ENCODE results near the gene KIF26B. TPM values are rescaled to one million over a fixed set of nuclear protein-coding genes. Genes with fewer than 3 reads are reported as not detected.

Gene KIF26B
- polyA plus RNA-seq, 1 donor (not counting 4 experiments of a cell fraction or from before 2014, with no cell fraction given), result 0.58 TPM

- Histone ChIP-seq H2AFZ (ENCODE audit: control insufficient read depth, low read length) (no peak overlapping the region), H3K79me2 (ENCODE audit: control insufficient read depth, insufficient read depth, low read length) (no peaks in the 10 kb centered on the region), H3K9ac (ENCODE audit: control insufficient read depth, extremely low read depth, insufficient read depth, low read length) (no peak overlapping the region), H4K20me1 (ENCODE audit: control insufficient read depth, extremely low read depth, insufficient read depth, low read length) (no peaks in the 10 kb centered on the region), H3K27ac (ENCODE audit: control insufficient read depth, insufficient read depth, low read length) (no peak overlapping the region), H3K9me1 (ENCODE audit: control insufficient read depth, extremely low read depth, insufficient read depth, low read length) (no peaks in the 10 kb centered on the region), H3K4me3 (ENCODE audit: control insufficient read depth in 2 of 3, extremely low read depth in 1 of 3, insufficient read depth in 2 of 3, low read depth in 1 of 3, low read length in 3 of 3) (no peak overlapping the region), H3K9me3 (ENCODE audit: control insufficient read depth, low read depth, low read length) (no peaks in the 10 kb centered on the region), H3K4me1 (ENCODE audit: control insufficient read depth, extremely low read depth, insufficient read depth, low read length) (no peaks in the 10 kb centered on the region), H3K4me2 (ENCODE audit: control insufficient read depth, extremely low read depth, insufficient read depth, low read depth, low read length) (no peak overlapping the region), H3K27me3 (ENCODE audit: control insufficient read depth, extremely low read depth, insufficient read depth, low read length) (no peaks in the 10 kb centered on the region), H3K36me3 (ENCODE audit: control insufficient read depth in 2 of 2, extremely low read depth in 1 of 2, insufficient read depth in 2 of 2, low read length in 2 of 2) (no peaks in the 10 kb centered on the region)
- TF ChIP-seq EZH2 (IDR thresholded peaks at IDR 0.05; ENCODE audit: low read length) (no peak), CTCF (optimal IDR thresholded peaks at IDR 0.05 in 1 of 3, IDR thresholded peaks at IDR 0.05 in 1 of 3, conservative IDR thresholded peaks at IDR 0.05 in 1 of 3; ENCODE audit: extremely low read depth in 1 of 3, insufficient read depth in 2 of 3, low read length in 3 of 3) (no peak)
- DNase-seq (ENCODE audit: low read depth, low spot score) (no peak), FAIRE-seq (no peak)
- dilution Hi-C loops (cut with MboI; ENCODE audit: extremely low pct_ligation_motif_present, low sequenced_read_pairs), result no loop called here
Measured at GRCh38 chr1:245245021-245245667, 90.4 kb downstream of the KIF26B start.

- TF ChIP-seq CTCF (optimal IDR thresholded peaks at IDR 0.05 in 1 of 3, IDR thresholded peaks at IDR 0.05 in 1 of 3, conservative IDR thresholded peaks at IDR 0.05 in 1 of 3; ENCODE audit: extremely low read depth in 1 of 3, insufficient read depth in 2 of 3, low read length in 3 of 3) (no peak), EZH2 (IDR thresholded peaks at IDR 0.05; ENCODE audit: low read length) (no peak)
- FAIRE-seq (no peak), DNase-seq (ENCODE audit: low read depth, low spot score) (no peak)
- Histone ChIP-seq H3K79me2 (ENCODE audit: control insufficient read depth, insufficient read depth, low read length) (no peaks in the 10 kb centered on the region), H3K4me2 (ENCODE audit: control insufficient read depth, extremely low read depth, insufficient read depth, low read depth, low read length) (no peak overlapping the region), H3K9me1 (ENCODE audit: control insufficient read depth, extremely low read depth, insufficient read depth, low read length) (no peaks in the 10 kb centered on the region), H3K27me3 (ENCODE audit: control insufficient read depth, extremely low read depth, insufficient read depth, low read length) (no peaks in the 10 kb centered on the region), H3K9me3 (ENCODE audit: control insufficient read depth, low read depth, low read length) (no peaks in the 10 kb centered on the region), H3K36me3 (ENCODE audit: control insufficient read depth in 2 of 2, extremely low read depth in 1 of 2, insufficient read depth in 2 of 2, low read length in 2 of 2) (no peaks in the 10 kb centered on the region), H3K27ac (ENCODE audit: control insufficient read depth, insufficient read depth, low read length) (no peak overlapping the region), H3K9ac (ENCODE audit: control insufficient read depth, extremely low read depth, insufficient read depth, low read length) (no peak overlapping the region), H3K4me3 (ENCODE audit: control insufficient read depth in 2 of 3, extremely low read depth in 1 of 3, insufficient read depth in 2 of 3, low read depth in 1 of 3, low read length in 3 of 3) (no peak overlapping the region), H2AFZ (ENCODE audit: control insufficient read depth, low read length) (no peak overlapping the region), H3K4me1 (ENCODE audit: control insufficient read depth, extremely low read depth, insufficient read depth, low read length) (no peaks in the 10 kb centered on the region), H4K20me1 (ENCODE audit: control insufficient read depth, extremely low read depth, insufficient read depth, low read length) (no peaks in the 10 kb centered on the region)
- dilution Hi-C loops (cut with MboI; ENCODE audit: extremely low pct_ligation_motif_present, low sequenced_read_pairs), result no loop called here
Measured at GRCh38 chr1:245246433-245246832, 91.6 kb downstream of the KIF26B start.
